K562 (cell line): Measurements from ENCODE around the gene COL24A1. TPM values are rescaled to one million over a fixed set of nuclear protein-coding genes. Genes with fewer than 3 reads are reported as not detected.
"Not testable (repeated sequence)": the region's sequence is repeated elsewhere in the genome, so short reads cannot be mapped to it uniquely, and the experiment has no call there.

Source experiments
- ATAC-seq: fragments of 200-7000 bp; cut with Tn5 transposase; 3 replicates; pipeline ENCODE4 v1.9.1; 2020; ENCODE audit warnings: moderate library complexity
- BruUV-seq: library from RNA; stranded (reverse); fragments of 400-500 nt; replicated peaks from 2 replicates; lab custom pipeline; 2021; lab: Mats Ljungman, UMichigan
- CTCF ChIA-PET: fragments of 300-600 bp; formaldehyde crosslinking; extraction: SDS; loops from one replicate; lab custom pipeline; 2021; ENCODE audit warnings: low intra/inter-chr PET ratio; lab: Yijun Ruan, JAX
- POLR2A ChIA-PET: fragments of 300-600, 350-650 bp; sonication (Branson Sonifier 250); formaldehyde crosslinking; extraction: SDS; loops from one replicate; lab custom pipeline; 2021; ENCODE audit warnings: antibody characterized with exemption, inconsistent platforms; lab: Yijun Ruan, JAX
- DNase-seq, 4 experiments: peaks; one replicate each; pipeline versions ENCODE4 v3.0.0 to v3.0.0-alpha.2; 2011 to 2018; ENCODE audit warnings: low spot score in 3 of 4, mixed read lengths in 3 of 4; ENCODE audit errors: extremely low read depth in 1 of 4
- FAIRE-seq: peaks from 2 replicates; lab custom pipeline; 2011; peaks lifted over from hg19 to GRCh38; lab: Jason Lieb, UNC
- H2AFZ ChIP-seq: 2 replicates; pipeline ENCODE4 v1.6.0; 2011; ENCODE audit warnings: low read depth, low read length, control low read depth, inconsistent platforms
- H3K27ac ChIP-seq: fragments of 200-600 bp; 3 replicates; pipeline ENCODE4 v1.8.0; 2011; ENCODE audit warnings: low read depth, mild to moderate bottlenecking, control low read depth, inconsistent platforms, low read length, moderate library complexity, mixed read lengths; ENCODE audit errors: extremely low read depth
- H3K27me3 ChIP-seq, 2 experiments: fragments of 300-600 bp in 1 of 2; 2 replicates in 1 of 2; 3 replicates in 1 of 2; pipeline versions ENCODE4 v1.6.0 to v1.8.0; 2011; ENCODE audit warnings: inconsistent platforms in 2 of 2, low read length in 2 of 2, mild to moderate bottlenecking in 1 of 2, mixed read lengths in 1 of 2, moderate library complexity in 1 of 2; ENCODE audit not compliant: control insufficient read depth in 2 of 2, insufficient read depth in 2 of 2
- H3K36me3 ChIP-seq: fragments of 300-600 bp; 3 replicates; pipeline ENCODE4 v1.8.0; 2011; ENCODE audit warnings: mild to moderate bottlenecking, low read length, inconsistent platforms; ENCODE audit not compliant: control insufficient read depth, insufficient read depth
- H3K4me1 ChIP-seq, 2 experiments: fragments of 200-600 bp in 1 of 2; replicated peaks in 1 of 2; 2 replicates in 1 of 2; 3 replicates in 1 of 2; pipeline versions ENCODE4 v1.5.1 to v1.8.0; 2011; ENCODE audit warnings: inconsistent platforms in 2 of 2, low read length in 2 of 2, mild to moderate bottlenecking in 1 of 2, mixed read lengths in 1 of 2, moderate library complexity in 1 of 2; ENCODE audit not compliant: control insufficient read depth in 2 of 2, insufficient read depth in 2 of 2
- H3K4me2 ChIP-seq: 2 replicates; pipeline ENCODE4 v1.6.1; 2011; ENCODE audit warnings: low read length, control low read depth, inconsistent platforms, mixed read lengths; ENCODE audit not compliant: insufficient read depth
- H3K4me3 ChIP-seq: fragments of 200-600 bp; sonication (generic), shearing (Covaris generic); 2 replicates; pipeline ENCODE4 v1.5.1; 2016; ENCODE audit warnings: control low read depth, inconsistent platforms
- H3K79me2 ChIP-seq: fragments of 200-600 bp; 3 replicates; pipeline ENCODE4 v1.8.0; 2011; ENCODE audit warnings: low read length, inconsistent platforms; ENCODE audit not compliant: control insufficient read depth, insufficient read depth
- H3K9ac ChIP-seq, 2 experiments: 2 replicates each; pipeline versions ENCODE4 v1.6.0 to v1.6.1; 2011; ENCODE audit warnings: low read depth in 2 of 2, low read length in 2 of 2, control low read depth in 1 of 2, inconsistent platforms in 1 of 2, mild to moderate bottlenecking in 1 of 2, mixed read lengths in 1 of 2; ENCODE audit not compliant: insufficient read depth in 1 of 2
- H3K9me1 ChIP-seq: one replicate; pipeline ENCODE4 v1.6.0; 2011; ENCODE audit warnings: inconsistent platforms, mild to moderate bottlenecking, low read length, moderate library complexity; ENCODE audit not compliant: control insufficient read depth, insufficient read depth
- H3K9me3 ChIP-seq: replicated peaks from 2 replicates; pipeline ENCODE4 v1.5.1; 2011; ENCODE audit warnings: low read depth, low read length, inconsistent platforms; ENCODE audit not compliant: control insufficient read depth, insufficient read depth
- H4K20me1 ChIP-seq: replicated peaks from 2 replicates; pipeline ENCODE4 v1.6.1; 2011; ENCODE audit warnings: low read length, inconsistent platforms, mixed read lengths; ENCODE audit not compliant: control insufficient read depth, insufficient read depth
- HDGF ChIP-seq: fragments of 450-650 bp; IDR thresholded peaks from 2 replicates; pipeline ENCODE4 v1.6.1; 2016
- NCOA2 ChIP-seq, 2 experiments: fragments of 450-650 bp; IDR thresholded peaks; 2 replicates each; pipeline ENCODE4 v1.6.1; 2018; ENCODE audit warnings: mild to moderate bottlenecking in 2 of 2, moderate library complexity in 1 of 2; ENCODE audit not compliant: partially characterized antibody in 2 of 2
- PHF20 ChIP-seq: fragments of 450-650 bp; IDR thresholded peaks from 2 replicates; pipeline ENCODE4 v1.6.1; 2018; ENCODE audit not compliant: partially characterized antibody
- ZNF311 ChIP-seq: fragments of 250-450 bp; sonication (Bioruptor Pico); IDR thresholded peaks from 2 replicates; pipeline ENCODE4 v1.4.0; 2020; ENCODE audit warnings: mild to moderate bottlenecking, moderate library complexity
- WGBS: fragments of 100-300 bp; shearing (Covaris generic); methylation state at CpG from one replicate; pipeline ENCODE4 v1.1.6; 2016; ENCODE audit warnings: low coverage, mixed read lengths; ENCODE audit not compliant: insufficient coverage; ENCODE audit errors: missing lambda C conversion rate; 5-methylcytosine and 5-hydroxymethylcytosine counted together
- in situ Hi-C: fragments of 300-500 bp; cut with MboI; formaldehyde crosslinking; loops from 4 replicates; pipeline ENCODE4 v1.15.0; 2018; ENCODE audit warnings: inconsistent platforms, mixed read lengths
- intact Hi-C: fragments of 100-400 bp; cut with micrococcal nuclease; formaldehyde crosslinking; loops from 2 replicates; pipeline ENCODE4 v1.14.2; 2022
- polyA plus RNA-seq, 8 experiments: library from polyadenylated mRNA; depleted of rRNA in 4 of 8; stranded (reverse) in 5 of 8; unstranded in 3 of 8; fragments of >200 nt; fragmentation: Nextera tagmentation in 2 of 8; fragmentation: Illumina TruSeq in 1 of 8; extraction: Ambion mirVana in 2 of 8; extraction: Trizol in 1 of 8; gene quantifications; 2 replicates each; pipeline versions ENCODE4 v1.2.1 to v1.2.3, GENCODE V29; 2011 to 2014; ENCODE audit warnings: inconsistent platforms in 1 of 8, missing spikeins in 1 of 8
- total RNA-seq, 7 experiments: library from RNA; depleted of rRNA in 6 of 7; stranded (reverse); fragments of >200 nt in 6 of 7; fragmentation: Illumina TruSeq in 2 of 7; extraction: Trizol in 2 of 7; gene quantifications; 2 replicates each; pipeline versions ENCODE4 v1.2.1 to v1.2.3, GENCODE V29; 2011 to 2021; ENCODE audit warnings: low replicate concordance in 1 of 7
- TF ChIP-seq, protein P1 (sequence below): sonication (generic); formaldehyde crosslinking; IDR thresholded peaks from 2 replicates; pipeline ENCODE4 v1.8.1; 2023; ENCODE audit warnings: mild to moderate bottlenecking, missing genetic modification reagents

The COL24A1 gene
- total and polyA plus RNA-seq, 9 of the 15 experiments (the other 6 are each of a cell fraction or from before 2014, with no cell fraction given) = 0.01 to 0.06 (median 0.03) TPM; not detected in 2

GRCh38 chr1:86114236-86114635 lies 42.3 kb downstream of the COL24A1 start (continued):
- TF ChIP-seq NCOA2 (IDR thresholded peaks at IDR 0.05; ENCODE audit: partially characterized antibody in 2 of 2) = no peak
- no peak for TF ChIP-seq ZNF311
- no peak for TF ChIP-seq HDGF
- TF ChIP-seq PHF20 = no peak
- TF ChIP-seq, protein P1, sequence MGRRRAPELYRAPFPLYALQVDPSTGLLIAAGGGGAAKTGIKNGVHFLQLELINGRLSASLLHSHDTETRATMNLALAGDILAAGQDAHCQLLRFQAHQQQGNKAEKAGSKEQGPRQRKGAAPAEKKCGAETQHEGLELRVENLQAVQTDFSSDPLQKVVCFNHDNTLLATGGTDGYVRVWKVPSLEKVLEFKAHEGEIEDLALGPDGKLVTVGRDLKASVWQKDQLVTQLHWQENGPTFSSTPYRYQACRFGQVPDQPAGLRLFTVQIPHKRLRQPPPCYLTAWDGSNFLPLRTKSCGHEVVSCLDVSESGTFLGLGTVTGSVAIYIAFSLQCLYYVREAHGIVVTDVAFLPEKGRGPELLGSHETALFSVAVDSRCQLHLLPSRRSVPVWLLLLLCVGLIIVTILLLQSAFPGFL (CRISPR knock-in tag) = no peak

- intact Hi-C loops, ATAC-seq, H3K36me3 ChIP-seq, POLR2A ChIA-PET, CTCF ChIA-PET, DNase-seq, H4K20me1 ChIP-seq, H3K27me3 ChIP-seq, H3K9me1 ChIP-seq, in situ Hi-C loops, H3K4me1 ChIP-seq, BruUV-seq, H3K4me2 ChIP-seq, H2AFZ ChIP-seq, H3K27ac ChIP-seq, H3K9me3 ChIP-seq, H3K4me3 ChIP-seq, H3K79me2 ChIP-seq, FAIRE-seq, H3K9ac ChIP-seq: not testable (repeated sequence)
- 2% methylated on average over 12 of the region's 12 CpGs for WGBS
Observed at GRCh38 chr1:86111590-86111989, 45.0 kb downstream of the COL24A1 start.
